Stimulated activated CD4-positive, alpha-beta T cell treated with anti-CD3 and anti-CD28 coated beads, Interleukin-15, amount 100 ng/mL, for 48 hours (primary cell): ENCODE data around the gene AGTPBP1.

Experiments
- DNase-seq, 2 donors: peaks; one replicate each; pipeline ENCODE4 v3.0.0-alpha.2; 2020; ENCODE audit warnings: low read depth in 2 of 2

The AGTPBP1 gene

GRCh38 chr9:85502815-85503655 is 238.7 kb downstream of the AGTPBP1 start:
- DNase-seq, result no peak

- no peak for DNase-seq
Observed at GRCh38 chr9:85501882-85502281, 239.9 kb downstream of the AGTPBP1 start.

- no peak for DNase-seq
Observed at GRCh38 chr9:85501456-85501855, 240.3 kb downstream of the AGTPBP1 start.
